GM23338 (cell line): Measurements from ENCODE around the gene AGAP1. TPM values are rescaled to one million over a fixed set of nuclear protein-coding genes. Genes with fewer than 3 reads are reported as not detected.
A peak's percentile ranks its signal among the peaks of the same experiment; 100 is the strongest.

Experiments
- ATAC-seq: fragments of 200-7000 bp; cut with Tn5 transposase; 3 replicates; pipeline ENCODE4 v1.9.1; 2020
- DNase-seq: peaks from one replicate; pipeline ENCODE4 v3.0.0-alpha.2; 2015; ENCODE audit warnings: low spot score
- H2AFZ ChIP-seq: fragments of 200-600 bp; sonication (generic); 2 replicates; pipeline ENCODE4 v1.8.0; 2016; ENCODE audit warnings: antibody characterized with exemption, mild to moderate bottlenecking, moderate library complexity
- H3F3A ChIP-seq: fragments of 200-600 bp; sonication (generic); replicated peaks from 2 replicates; pipeline ENCODE4 v1.8.0; 2017; ENCODE audit warnings: antibody characterized with exemption, mixed run types, low read depth
- H3K27ac ChIP-seq: fragments of 200-600 bp; sonication (generic); 2 replicates; pipeline ENCODE4 v1.6.1; 2016; ENCODE audit warnings: low read depth
- H3K27me3 ChIP-seq: fragments of 200-600 bp; sonication (generic); 2 replicates; pipeline ENCODE4 v1.8.0; 2016; ENCODE audit warnings: mild to moderate bottlenecking, mixed run types, moderate library complexity; ENCODE audit not compliant: insufficient read depth
- H3K36me3 ChIP-seq: fragments of 200-600 bp; sonication (generic); 2 replicates; pipeline ENCODE4 v1.8.0; 2016; ENCODE audit warnings: mild to moderate bottlenecking; ENCODE audit not compliant: insufficient read depth
- H3K4me1 ChIP-seq: fragments of 200-600 bp; sonication (generic); 2 replicates; pipeline ENCODE4 v1.8.0; 2016; ENCODE audit warnings: mild to moderate bottlenecking, moderate library complexity; ENCODE audit not compliant: insufficient read depth
- H3K4me2 ChIP-seq: fragments of 200-600 bp; sonication (generic); 2 replicates; pipeline ENCODE4 v1.7.1; 2017; ENCODE audit warnings: mixed run types
- H3K4me3 ChIP-seq: fragments of 200-600 bp; sonication (generic); 2 replicates; pipeline ENCODE4 v1.6.1; 2016; ENCODE audit warnings: mixed run types
- H3K79me2 ChIP-seq: fragments of 200-600 bp; sonication (generic); replicated peaks from 2 replicates; pipeline ENCODE4 v1.8.0; 2017; ENCODE audit warnings: mild to moderate bottlenecking; ENCODE audit not compliant: insufficient read depth
- H3K9me2 ChIP-seq: fragments of 200-600 bp; sonication (generic); 2 replicates; pipeline ENCODE4 v1.8.0; 2017; ENCODE audit not compliant: insufficient read depth
- H4K20me1 ChIP-seq: fragments of 200-600 bp; sonication (generic); replicated peaks from 2 replicates; pipeline ENCODE4 v1.8.0; 2017; ENCODE audit warnings: mild to moderate bottlenecking; ENCODE audit not compliant: insufficient read depth
- H3K27ac Mint-ChIP-seq: 2 replicates; pipeline ENCODE4 v1.8.0; 2020; ENCODE audit warnings: inconsistent platforms, mild to moderate bottlenecking, moderate library complexity, mixed read lengths
- H3K27me3 Mint-ChIP-seq: 3 replicates; pipeline ENCODE4 v1.8.0; 2022; ENCODE audit warnings: low read depth, mild to moderate bottlenecking, moderate library complexity, mixed read lengths, inconsistent platforms; ENCODE audit not compliant: insufficient read depth, poor library complexity
- H3K36me3 Mint-ChIP-seq: 3 replicates; pipeline ENCODE4 v1.8.0; 2021; ENCODE audit warnings: low read depth, mild to moderate bottlenecking, inconsistent platforms, moderate library complexity, mixed read lengths
- H3K4me1 Mint-ChIP-seq: 3 replicates; pipeline ENCODE4 v1.8.0; 2020; ENCODE audit warnings: mild to moderate bottlenecking, inconsistent platforms, mixed read lengths
- H3K4me3 Mint-ChIP-seq: 3 replicates; pipeline ENCODE4 v1.8.0; 2021; ENCODE audit warnings: moderate library complexity, mild to moderate bottlenecking, inconsistent platforms, mixed read lengths
- H3K9me3 Mint-ChIP-seq: 3 replicates; pipeline ENCODE4 v1.8.0; 2020; ENCODE audit warnings: moderate library complexity, mild to moderate bottlenecking, inconsistent platforms, mixed read lengths
- CREB1 ChIP-seq: fragments of 250-450 bp; sonication (Bioruptor Pico); IDR thresholded peaks from 2 replicates; pipeline ENCODE4 v1.5.0; 2020; ENCODE audit warnings: low read depth, mild to moderate bottlenecking, moderate library complexity
- EZH2 ChIP-seq: fragments of 200-600 bp; sonication (generic); IDR thresholded peaks from one replicate; pipeline ENCODE4 v1.8.0; 2017; ENCODE audit warnings: antibody characterized with exemption, mild to moderate bottlenecking, low read depth; ENCODE audit not compliant: unreplicated experiment
- JUNB ChIP-seq: IDR thresholded peaks from one replicate; pipeline ENCODE4 v1.6.1; 2016; ENCODE audit warnings: antibody characterized with exemption; ENCODE audit not compliant: unreplicated experiment
- NANOG ChIP-seq: IDR thresholded peaks from 2 replicates; pipeline ENCODE4 v1.6.1; 2016; ENCODE audit warnings: antibody characterized with exemption, borderline replicate concordance
- POLR2AphosphoS5 ChIP-seq: IDR thresholded peaks from 2 replicates; pipeline ENCODE4 v1.6.1; 2016; ENCODE audit warnings: antibody characterized with exemption, low read depth
- STAT1 ChIP-seq: IDR thresholded peaks from one replicate; pipeline ENCODE4 v1.6.1; 2016; ENCODE audit warnings: antibody characterized with exemption; ENCODE audit not compliant: unreplicated experiment
- ZNF114 ChIP-seq: fragments of 250-450 bp; sonication (Bioruptor Pico); IDR thresholded peaks from 2 replicates; pipeline ENCODE4 v1.5.0; 2020; ENCODE audit warnings: mild to moderate bottlenecking, moderate library complexity
- ZNF331 ChIP-seq: fragments of 250-450 bp; sonication (Bioruptor Pico); IDR thresholded peaks from 2 replicates; pipeline ENCODE4 v1.5.0; 2020; ENCODE audit warnings: low read depth, mild to moderate bottlenecking, moderate library complexity
- polyA plus RNA-seq: library from polyadenylated mRNA; unstranded; fragments of >200 nt; fragmentation: Nextera tagmentation; extraction: Ambion mirVana; gene quantifications from 2 replicates; pipeline ENCODE4 v1.2.1, GENCODE V29; 2016
- total RNA-seq: library from RNA; depleted of rRNA; stranded (reverse); fragments of >200 nt; shearing (Covaris generic); gene quantifications from 2 replicates; pipeline ENCODE4 v1.2.3, GENCODE V29; 2014
- TF ChIP-seq, protein P1 (sequence below), 2 experiments: fragments of 200-600 bp in 1 of 2; sonication (generic) in 1 of 2; conservative IDR thresholded peaks; 2 replicates each; pipeline versions ENCODE4 v1.5.1 to v1.6.1; 2016 to 2017; ENCODE audit warnings: antibody characterized with exemption in 2 of 2, low read depth in 2 of 2, mild to moderate bottlenecking in 2 of 2, moderate library complexity in 1 of 2
- TF ChIP-seq, protein P2 (sequence below): fragments of 250-450 bp; sonication (Bioruptor Pico); IDR thresholded peaks from 2 replicates; pipeline ENCODE4 v1.5.0; 2020; ENCODE audit warnings: mild to moderate bottlenecking, moderate library complexity

The AGAP1 gene
- total and polyA plus RNA-seq, 2 experiments from 2014 or later, result 13.3 to 27.9 TPM

DNA sequence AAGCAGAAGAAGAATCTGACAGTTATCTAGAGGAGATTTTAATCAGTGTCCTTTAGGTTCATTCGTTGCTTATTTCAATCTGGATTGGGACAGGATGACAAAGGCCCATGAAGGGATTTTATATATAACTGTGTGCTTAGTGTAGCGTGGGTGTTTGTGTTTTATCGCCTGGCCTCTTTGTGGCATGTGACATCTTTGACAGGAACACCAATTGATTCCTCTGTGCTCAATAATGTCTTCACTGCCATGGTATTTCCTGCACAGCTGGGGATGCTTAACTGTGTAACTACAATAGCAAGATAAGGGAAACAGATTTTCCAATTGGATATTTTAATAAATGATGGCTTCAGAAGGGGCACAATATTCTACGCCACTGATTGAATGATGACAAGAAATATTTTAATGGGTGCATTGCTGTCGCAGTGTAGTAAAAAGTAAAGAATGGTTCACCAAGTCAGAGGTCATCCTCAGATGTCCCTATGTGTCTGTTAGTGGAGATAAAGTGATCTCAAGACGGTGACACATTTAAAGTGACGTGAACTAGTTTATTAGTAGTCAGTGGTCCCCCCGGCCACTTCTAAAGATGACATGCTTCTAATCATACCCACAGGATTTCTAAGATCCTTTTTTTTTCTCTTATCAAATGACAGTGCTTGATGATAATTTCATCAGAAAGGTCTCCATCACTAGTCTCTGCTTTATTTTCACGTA lies 160.4 kb downstream of the AGAP1 start:
- Mint-ChIP-seq H3K4me1 (peaks cover 31% of the 10 kb centered on the region), H3K4me3 (no peak overlapping the region), H3K27ac (no peak overlapping the region), H3K36me3 (peaks cover 22% of the 10 kb centered on the region), H3K9me3 (peaks cover 18% of the 10 kb centered on the region; the same call in 2 of the 3 replicates), H3K27me3 (peaks cover 5% of the 10 kb centered on the region)
- Histone ChIP-seq H3K4me3 (no peak overlapping the region), H3K27ac (no peak overlapping the region), H3K4me2 (no peak overlapping the region), H3K27me3 (no peaks in the 10 kb centered on the region), H3K4me1 (peaks cover 13% of the 10 kb centered on the region), H3F3A (0 out of 2 replicates have a peak, but pooled peaks cover under 1% of the 10 kb centered on the region), H3K79me2 (peaks cover 65% of the 10 kb centered on the region), H3K9me2 (0 out of 2 replicates have a peak, but pooled peaks cover 10% of the 10 kb centered on the region), H3K36me3 (no peaks in the 10 kb centered on the region), H4K20me1 (no peaks in the 10 kb centered on the region; the same call in 1 of the 2 replicates), H2AFZ (no peak overlapping the region)
- no peak for TF ChIP-seq EZH2
- DNase-seq, result no peak
- ATAC-seq, result no peak

DNA sequence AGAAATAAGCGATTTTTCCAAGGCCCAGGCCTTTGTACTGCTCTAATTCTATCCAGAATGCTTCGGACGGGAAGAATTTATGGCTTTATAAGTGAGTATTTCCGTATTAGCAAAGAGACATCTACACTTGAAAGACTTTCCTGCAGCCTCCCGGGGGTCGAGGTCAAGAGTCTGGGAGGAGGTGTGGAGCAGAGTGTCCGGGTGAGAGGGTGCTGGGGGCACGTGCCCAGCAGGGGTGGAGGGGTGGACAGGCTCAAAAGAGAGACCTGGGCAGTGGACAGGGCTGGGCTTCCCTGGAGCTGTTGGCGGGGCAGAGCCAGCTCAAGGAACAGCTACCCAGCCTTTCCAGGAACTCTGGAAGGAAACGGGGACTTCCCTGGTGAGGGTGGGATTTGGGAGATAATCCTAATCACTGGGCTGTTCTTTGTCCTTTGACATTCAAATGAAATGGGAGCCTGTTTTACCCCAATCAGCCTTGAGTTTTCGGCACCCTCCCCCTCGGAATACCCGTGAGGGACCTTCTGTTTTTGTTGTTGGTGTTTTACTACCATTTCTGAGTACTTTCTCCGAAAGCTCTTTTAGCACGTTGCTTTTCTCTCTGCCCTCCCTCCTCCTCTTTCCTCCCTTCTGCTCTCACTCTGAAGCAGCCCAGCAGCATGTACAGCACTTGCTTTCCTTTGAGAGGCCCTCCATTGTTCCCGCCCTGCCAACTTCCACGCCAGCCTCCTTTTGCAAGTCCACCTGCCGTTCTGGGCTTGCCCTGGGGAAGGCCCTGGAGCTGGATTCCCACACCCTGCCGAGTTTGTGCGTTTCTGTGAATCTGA lies 164.7 kb downstream of the AGAP1 start:
- H3K9me2 ChIP-seq, result 0 out of 2 replicates have a peak, but pooled peaks cover 10% of the 10 kb centered on the region
- peak overlapping the region; percentile 39 for H3K4me3 ChIP-seq
- H3K27ac ChIP-seq, result peak overlapping the region; percentile 81
- peaks cover 18% of the 10 kb centered on the region; the same call in 2 of the 3 replicates for H3K9me3 Mint-ChIP-seq
- H3K79me2 ChIP-seq, result peaks cover 85% of the 10 kb centered on the region
- H3K4me3 Mint-ChIP-seq, result peak overlapping the region; percentile 58
- H3K27me3 Mint-ChIP-seq, result peaks cover 5% of the 10 kb centered on the region
- 0 out of 2 replicates have a peak, but pooled peaks cover 4% of the 10 kb centered on the region for H3F3A ChIP-seq
- H3K27ac Mint-ChIP-seq, result peak overlapping the region; percentile 97
- H3K36me3 ChIP-seq, result no peaks in the 10 kb centered on the region
- ATAC-seq (peak; percentile 85), DNase-seq (peak; percentile 84)
- peaks cover 41% of the 10 kb centered on the region for H3K4me1 ChIP-seq
- H3K4me1 Mint-ChIP-seq, result peaks cover 59% of the 10 kb centered on the region
- no peaks in the 10 kb centered on the region; the same call in 1 of the 2 replicates for H4K20me1 ChIP-seq
- H3K4me2 ChIP-seq, result peak overlapping the region; percentile 42
- no peaks in the 10 kb centered on the region for H3K27me3 ChIP-seq
- no peak overlapping the region for H2AFZ ChIP-seq
- H3K36me3 Mint-ChIP-seq, result peaks cover 22% of the 10 kb centered on the region
- no peak for TF ChIP-seq JUNB
- no peak for TF ChIP-seq NANOG
- no peak for TF ChIP-seq POLR2AphosphoS5
- no peak for TF ChIP-seq EZH2
- TF ChIP-seq STAT1, result no peak
- TF ChIP-seq, protein P1, sequence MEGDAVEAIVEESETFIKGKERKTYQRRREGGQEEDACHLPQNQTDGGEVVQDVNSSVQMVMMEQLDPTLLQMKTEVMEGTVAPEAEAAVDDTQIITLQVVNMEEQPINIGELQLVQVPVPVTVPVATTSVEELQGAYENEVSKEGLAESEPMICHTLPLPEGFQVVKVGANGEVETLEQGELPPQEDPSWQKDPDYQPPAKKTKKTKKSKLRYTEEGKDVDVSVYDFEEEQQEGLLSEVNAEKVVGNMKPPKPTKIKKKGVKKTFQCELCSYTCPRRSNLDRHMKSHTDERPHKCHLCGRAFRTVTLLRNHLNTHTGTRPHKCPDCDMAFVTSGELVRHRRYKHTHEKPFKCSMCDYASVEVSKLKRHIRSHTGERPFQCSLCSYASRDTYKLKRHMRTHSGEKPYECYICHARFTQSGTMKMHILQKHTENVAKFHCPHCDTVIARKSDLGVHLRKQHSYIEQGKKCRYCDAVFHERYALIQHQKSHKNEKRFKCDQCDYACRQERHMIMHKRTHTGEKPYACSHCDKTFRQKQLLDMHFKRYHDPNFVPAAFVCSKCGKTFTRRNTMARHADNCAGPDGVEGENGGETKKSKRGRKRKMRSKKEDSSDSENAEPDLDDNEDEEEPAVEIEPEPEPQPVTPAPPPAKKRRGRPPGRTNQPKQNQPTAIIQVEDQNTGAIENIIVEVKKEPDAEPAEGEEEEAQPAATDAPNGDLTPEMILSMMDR (conservative IDR thresholded peaks at IDR 0.05; ENCODE audit: low read depth in 2 of 2), result no peak
- TF ChIP-seq CREB1, result no peak
- no peak for TF ChIP-seq ZNF331 (CRISPR knock-in tag)
- TF ChIP-seq, protein P2, sequence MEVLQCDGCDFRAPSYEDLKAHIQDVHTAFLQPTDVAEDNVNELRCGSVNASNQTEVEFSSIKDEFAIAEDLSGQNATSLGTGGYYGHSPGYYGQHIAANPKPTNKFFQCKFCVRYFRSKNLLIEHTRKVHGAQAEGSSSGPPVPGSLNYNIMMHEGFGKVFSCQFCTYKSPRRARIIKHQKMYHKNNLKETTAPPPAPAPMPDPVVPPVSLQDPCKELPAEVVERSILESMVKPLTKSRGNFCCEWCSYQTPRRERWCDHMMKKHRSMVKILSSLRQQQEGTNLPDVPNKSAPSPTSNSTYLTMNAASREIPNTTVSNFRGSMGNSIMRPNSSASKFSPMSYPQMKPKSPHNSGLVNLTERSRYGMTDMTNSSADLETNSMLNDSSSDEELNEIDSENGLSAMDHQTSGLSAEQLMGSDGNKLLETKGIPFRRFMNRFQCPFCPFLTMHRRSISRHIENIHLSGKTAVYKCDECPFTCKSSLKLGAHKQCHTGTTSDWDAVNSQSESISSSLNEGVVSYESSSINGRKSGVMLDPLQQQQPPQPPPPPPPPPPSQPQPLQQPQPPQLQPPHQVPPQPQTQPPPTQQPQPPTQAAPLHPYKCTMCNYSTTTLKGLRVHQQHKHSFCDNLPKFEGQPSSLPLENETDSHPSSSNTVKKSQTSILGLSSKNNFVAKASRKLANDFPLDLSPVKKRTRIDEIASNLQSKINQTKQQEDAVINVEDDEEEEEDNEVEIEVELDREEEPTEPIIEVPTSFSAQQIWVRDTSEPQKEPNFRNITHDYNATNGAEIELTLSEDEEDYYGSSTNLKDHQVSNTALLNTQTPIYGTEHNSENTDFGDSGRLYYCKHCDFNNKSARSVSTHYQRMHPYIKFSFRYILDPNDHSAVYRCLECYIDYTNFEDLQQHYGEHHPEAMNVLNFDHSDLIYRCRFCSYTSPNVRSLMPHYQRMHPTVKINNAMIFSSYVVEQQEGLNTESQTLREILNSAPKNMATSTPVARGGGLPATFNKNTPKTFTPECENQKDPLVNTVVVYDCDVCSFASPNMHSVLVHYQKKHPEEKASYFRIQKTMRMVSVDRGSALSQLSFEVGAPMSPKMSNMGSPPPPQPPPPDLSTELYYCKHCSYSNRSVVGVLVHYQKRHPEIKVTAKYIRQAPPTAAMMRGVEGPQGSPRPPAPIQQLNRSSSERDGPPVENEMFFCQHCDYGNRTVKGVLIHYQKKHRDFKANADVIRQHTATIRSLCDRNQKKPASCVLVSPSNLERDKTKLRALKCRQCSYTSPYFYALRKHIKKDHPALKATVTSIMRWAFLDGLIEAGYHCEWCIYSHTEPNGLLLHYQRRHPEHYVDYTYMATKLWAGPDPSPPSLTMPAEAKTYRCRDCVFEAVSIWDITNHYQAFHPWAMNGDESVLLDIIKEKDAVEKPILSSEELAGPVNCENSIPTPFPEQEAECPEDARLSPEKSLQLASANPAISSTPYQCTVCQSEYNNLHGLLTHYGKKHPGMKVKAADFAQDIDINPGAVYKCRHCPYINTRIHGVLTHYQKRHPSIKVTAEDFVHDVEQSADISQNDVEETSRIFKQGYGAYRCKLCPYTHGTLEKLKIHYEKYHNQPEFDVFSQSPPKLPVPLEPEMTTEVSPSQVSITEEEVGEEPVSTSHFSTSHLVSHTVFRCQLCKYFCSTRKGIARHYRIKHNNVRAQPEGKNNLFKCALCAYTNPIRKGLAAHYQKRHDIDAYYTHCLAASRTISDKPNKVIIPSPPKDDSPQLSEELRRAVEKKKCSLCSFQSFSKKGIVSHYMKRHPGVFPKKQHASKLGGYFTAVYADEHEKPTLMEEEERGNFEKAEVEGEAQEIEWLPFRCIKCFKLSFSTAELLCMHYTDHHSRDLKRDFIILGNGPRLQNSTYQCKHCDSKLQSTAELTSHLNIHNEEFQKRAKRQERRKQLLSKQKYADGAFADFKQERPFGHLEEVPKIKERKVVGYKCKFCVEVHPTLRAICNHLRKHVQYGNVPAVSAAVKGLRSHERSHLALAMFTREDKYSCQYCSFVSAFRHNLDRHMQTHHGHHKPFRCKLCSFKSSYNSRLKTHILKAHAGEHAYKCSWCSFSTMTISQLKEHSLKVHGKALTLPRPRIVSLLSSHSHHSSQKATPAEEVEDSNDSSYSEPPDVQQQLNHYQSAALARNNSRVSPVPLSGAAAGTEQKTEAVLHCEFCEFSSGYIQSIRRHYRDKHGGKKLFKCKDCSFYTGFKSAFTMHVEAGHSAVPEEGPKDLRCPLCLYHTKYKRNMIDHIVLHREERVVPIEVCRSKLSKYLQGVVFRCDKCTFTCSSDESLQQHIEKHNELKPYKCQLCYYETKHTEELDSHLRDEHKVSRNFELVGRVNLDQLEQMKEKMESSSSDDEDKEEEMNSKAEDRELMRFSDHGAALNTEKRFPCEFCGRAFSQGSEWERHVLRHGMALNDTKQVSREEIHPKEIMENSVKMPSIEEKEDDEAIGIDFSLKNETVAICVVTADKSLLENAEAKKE (CRISPR knock-in tag), result no peak; the same call in 1 of the 2 replicates
- TF ChIP-seq ZNF114, result no peak
